ENCODE results near the gene SCPEP1.

Gene SCPEP1

DNA sequence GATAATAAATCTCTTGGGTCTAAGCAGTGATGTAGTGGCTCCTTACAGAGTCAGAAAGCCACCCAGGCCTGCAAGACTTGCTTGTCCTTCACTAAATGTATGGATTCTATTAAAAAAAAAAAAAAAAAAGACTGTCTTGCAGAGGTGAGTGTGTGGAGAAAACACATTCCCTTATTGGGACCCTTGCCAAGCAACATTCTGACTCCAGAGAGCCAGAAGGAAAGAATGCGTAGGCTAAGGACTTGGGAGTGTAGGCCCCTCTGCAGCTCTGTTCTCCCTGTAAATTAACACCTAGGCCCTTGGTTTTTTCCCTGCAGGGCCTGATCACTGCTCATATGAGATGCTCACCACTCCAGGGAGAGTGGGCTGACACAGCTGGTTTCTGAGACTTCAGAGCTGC is 17.8 kb downstream of the SCPEP1 start:
- in situ Hi-C loops (cut with MboI; ENCODE audit: low sequenced_read_pairs, unreplicated experiment) = no loop called here
- TF ChIP-seq, protein P1, sequence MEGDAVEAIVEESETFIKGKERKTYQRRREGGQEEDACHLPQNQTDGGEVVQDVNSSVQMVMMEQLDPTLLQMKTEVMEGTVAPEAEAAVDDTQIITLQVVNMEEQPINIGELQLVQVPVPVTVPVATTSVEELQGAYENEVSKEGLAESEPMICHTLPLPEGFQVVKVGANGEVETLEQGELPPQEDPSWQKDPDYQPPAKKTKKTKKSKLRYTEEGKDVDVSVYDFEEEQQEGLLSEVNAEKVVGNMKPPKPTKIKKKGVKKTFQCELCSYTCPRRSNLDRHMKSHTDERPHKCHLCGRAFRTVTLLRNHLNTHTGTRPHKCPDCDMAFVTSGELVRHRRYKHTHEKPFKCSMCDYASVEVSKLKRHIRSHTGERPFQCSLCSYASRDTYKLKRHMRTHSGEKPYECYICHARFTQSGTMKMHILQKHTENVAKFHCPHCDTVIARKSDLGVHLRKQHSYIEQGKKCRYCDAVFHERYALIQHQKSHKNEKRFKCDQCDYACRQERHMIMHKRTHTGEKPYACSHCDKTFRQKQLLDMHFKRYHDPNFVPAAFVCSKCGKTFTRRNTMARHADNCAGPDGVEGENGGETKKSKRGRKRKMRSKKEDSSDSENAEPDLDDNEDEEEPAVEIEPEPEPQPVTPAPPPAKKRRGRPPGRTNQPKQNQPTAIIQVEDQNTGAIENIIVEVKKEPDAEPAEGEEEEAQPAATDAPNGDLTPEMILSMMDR (IDR thresholded peaks at IDR 0.05; ENCODE audit: borderline replicate concordance, control extremely low read depth, extremely low read depth, insufficient read depth, missing control alignments) = no peak

DNA sequence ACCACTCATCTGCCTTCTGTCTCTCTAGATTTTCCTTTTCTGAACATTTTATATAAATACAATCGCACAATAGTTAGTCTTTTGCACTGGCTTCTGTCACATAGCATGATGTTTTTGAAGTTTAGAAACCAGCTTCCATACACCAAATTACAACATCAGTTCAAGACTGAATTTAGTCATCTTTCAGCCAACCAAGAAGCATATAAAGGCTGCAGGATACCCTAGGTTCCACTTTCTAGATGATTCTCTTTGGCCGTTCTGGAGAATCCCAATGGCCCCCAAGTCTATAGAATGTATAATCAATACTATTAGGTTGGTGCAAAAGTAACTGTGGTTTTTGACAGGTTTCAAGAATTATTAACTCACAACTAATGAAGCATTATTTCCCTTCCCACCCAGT is 19.4 kb downstream of the SCPEP1 start:
- TF ChIP-seq, protein P1 (IDR thresholded peaks at IDR 0.05; ENCODE audit: borderline replicate concordance, control extremely low read depth, extremely low read depth, insufficient read depth, missing control alignments) = no peak
- DNase-seq (ENCODE audit: low spot score) = no peak
- in situ Hi-C loops (cut with MboI; ENCODE audit: low sequenced_read_pairs, unreplicated experiment) = no loop called here

More for the DNA sequence above, 17.8 kb downstream of the SCPEP1 start:
- no peak for DNase-seq (ENCODE audit: low spot score)

DNA sequence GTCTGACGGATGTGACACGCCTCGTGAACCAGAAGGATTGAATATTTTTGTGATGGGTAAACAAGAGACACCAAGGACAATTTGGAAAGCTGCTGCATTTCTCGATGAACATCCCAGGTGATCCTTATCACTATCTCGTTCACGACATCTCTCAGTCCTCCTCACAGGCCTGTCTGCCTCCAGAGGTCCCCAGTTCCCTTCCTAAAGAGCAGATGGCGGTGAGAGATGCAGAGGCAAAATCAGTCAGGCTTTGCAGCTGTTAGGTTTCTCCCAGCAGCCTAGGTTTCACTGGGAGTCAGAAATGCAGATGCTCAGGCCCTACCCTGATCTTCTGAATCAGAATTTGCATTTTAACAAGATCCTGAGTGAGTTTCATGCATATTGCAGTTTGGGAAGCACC is 23.6 kb downstream of the SCPEP1 start:
- DNase-seq (ENCODE audit: low spot score) = no peak
- TF ChIP-seq, protein P1 (IDR thresholded peaks at IDR 0.05; ENCODE audit: borderline replicate concordance, control extremely low read depth, extremely low read depth, insufficient read depth, missing control alignments) = no peak
- in situ Hi-C loops (cut with MboI; ENCODE audit: low sequenced_read_pairs, unreplicated experiment) = no loop called here

DNA sequence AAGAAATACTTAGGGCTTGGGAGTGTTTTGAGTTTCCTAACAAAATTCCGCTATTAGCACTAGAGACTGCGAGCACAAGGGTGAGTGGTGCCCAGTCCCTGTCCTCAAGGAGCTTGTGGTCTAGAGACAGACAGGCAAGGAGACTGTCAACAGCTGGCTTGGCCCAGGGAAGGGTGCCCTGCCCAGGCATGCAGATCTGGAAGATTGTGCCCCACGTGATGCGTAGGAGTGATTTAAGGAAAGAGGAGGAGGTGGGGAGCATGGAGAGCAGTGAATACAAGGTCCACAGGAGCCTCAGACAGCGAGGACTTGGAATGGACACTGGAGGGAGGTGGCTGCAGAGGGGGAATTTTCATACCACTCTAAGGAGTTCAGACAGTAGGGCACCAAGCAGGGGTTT is 25.0 kb downstream of the SCPEP1 start:
- TF ChIP-seq, protein P1 (IDR thresholded peaks at IDR 0.05; ENCODE audit: borderline replicate concordance, control extremely low read depth, extremely low read depth, insufficient read depth, missing control alignments) = no peak
- in situ Hi-C loops (cut with MboI; ENCODE audit: low sequenced_read_pairs, unreplicated experiment) = no loop called here
- DNase-seq (ENCODE audit: low spot score) = no peak

DNA sequence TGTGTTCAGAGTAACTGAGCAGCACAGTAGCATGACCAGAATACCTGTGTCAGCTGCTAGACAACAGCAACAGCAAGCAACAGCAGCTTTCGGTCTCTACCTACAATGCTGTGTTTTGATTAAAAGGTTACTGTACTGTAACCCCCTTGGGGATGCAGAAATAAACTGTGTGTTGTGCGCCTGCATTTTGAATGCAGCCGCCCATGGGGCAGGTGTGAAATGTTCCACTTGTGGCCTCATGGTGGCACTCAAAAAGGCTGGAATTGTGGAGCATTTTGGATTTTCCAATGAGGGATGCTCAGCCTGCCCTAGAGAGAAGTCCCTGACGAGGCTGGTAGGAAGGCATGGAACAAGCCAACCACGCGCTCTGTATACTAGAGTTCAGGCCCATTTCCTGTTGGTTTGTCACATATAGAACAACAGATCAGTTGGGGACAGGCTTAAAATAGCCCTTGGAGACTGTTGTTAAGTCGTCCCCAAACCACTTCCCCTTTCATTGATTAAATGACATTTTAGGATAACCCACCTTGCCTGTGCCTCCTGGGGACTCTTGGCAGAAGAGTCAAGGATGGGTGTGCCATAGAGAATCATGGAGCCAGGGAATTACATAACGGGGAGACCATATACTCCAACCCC is 27.1 kb downstream of the SCPEP1 start:
- peak; percentile 70 for DNase-seq (ENCODE audit: low spot score)
- in situ Hi-C loops (cut with MboI; ENCODE audit: low sequenced_read_pairs, unreplicated experiment) = no loop called here
- TF ChIP-seq, protein P1 (IDR thresholded peaks at IDR 0.05; ENCODE audit: borderline replicate concordance, control extremely low read depth, extremely low read depth, insufficient read depth, missing control alignments) = no peak

DNA sequence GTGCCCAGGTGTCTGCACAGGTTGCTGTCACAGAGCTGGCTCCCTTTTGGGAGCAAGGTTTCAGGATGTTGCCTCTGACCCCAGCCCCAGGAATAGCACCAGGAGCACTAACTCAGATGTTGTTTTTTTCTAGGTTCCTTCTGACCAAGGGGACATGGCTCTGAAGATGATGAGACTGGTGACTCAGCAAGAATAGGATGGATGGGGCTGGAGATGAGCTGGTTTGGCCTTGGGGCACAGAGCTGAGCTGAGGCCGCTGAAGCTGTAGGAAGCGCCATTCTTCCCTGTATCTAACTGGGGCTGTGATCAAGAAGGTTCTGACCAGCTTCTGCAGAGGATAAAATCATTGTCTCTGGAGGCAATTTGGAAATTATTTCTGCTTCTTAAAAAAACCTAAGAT is 28.1 kb downstream of the SCPEP1 start:
- in situ Hi-C loops (cut with MboI; ENCODE audit: low sequenced_read_pairs, unreplicated experiment) = no loop called here
- no peak for DNase-seq (ENCODE audit: low spot score)
- TF ChIP-seq, protein P1 (IDR thresholded peaks at IDR 0.05; ENCODE audit: borderline replicate concordance, control extremely low read depth, extremely low read depth, insufficient read depth, missing control alignments) = no peak

Measured in GM13976 (cell line).